Measurements from ENCODE around the gene ADAP1.

The ADAP1 gene

GRCh38 chr7:889391-889790, 65.1 kb downstream of the ADAP1 start:
- no peak for DNase-seq

DNA sequence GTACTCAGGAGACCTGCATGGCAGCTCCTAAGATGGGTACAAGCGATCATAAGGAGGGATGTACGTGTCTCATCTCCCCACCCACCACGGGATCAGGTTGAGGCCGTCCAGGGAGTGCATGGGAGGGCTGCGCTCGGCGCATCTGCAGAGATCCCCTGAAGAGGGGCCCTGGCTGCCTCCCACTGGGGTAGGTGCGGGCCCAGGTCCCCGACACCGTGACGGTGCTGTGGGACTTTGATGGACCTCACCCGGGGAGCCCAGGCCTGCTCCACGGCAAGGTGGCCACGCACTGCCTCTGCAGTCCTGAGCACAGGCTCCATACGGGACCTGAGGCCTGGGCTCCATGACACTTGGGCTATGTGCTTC, 65.5 kb downstream of the ADAP1 start:
- DNase-seq = no peak

DNA sequence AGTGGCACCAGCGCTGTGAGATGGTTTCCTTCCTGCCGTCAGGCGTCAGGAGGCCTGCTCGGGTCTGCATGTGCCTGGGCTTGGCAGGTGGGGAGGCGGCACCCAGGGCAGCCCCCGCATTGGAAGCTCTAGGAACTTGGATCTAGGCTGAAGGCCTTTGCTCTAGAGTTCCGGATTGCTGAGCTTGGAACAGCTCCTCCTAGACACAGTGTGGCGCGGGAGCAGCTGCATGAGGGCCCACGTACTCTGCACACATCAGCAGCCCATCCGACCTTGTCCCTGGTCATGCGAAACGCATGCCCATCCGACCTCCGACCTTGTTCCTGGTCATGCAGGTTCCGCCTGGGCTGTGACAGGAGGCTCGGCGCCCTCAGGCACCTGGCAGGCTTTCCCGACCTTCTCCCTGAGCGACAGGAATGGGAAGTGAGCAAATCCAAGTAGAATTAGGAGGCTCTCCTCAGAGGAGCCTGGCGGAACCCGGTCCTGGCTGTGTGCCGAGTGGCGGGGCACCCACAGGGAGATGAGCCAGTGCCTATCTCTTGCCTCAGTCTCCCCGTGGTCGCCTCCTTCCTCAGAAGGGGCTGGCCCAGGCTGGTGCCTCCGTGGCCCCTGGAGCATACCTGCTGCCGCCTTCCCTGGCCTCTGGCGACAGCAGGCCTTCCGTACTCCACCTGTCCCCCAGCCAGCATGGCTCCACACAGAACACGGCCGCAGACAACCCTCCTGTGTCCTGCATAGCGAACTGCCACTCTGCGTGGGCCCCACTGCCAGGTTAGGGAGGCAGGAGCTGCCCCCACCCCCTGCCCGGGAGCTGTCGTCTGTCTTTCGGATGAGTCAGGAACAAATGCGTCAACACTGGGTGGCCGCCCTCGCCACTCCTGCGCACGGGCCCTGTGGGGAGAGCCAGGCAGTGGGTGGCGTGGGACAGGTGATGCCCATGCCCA, 66.1 kb downstream of the ADAP1 start:
- DNase-seq = no peak

DNA sequence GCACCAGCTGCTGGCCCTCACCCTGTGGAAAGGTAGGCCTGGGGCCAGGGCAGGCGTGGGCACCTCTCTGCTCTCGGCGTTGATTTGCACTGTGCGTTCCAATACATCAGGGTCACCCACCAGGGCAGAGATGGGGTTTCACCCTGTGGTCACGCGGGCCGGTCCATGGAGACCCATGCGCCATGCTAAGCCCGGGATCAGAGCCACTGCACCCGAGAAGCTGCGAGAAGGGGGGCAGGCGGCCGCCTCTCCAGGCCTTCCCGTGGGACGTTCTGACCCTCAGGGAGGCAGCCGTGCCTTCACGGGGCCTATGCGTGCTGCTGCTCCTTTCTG, 67.0 kb downstream of the ADAP1 start:
- no peak for DNase-seq

GRCh38 chr7:886626-887487, 67.6 kb downstream of the ADAP1 start:
- DNase-seq = no peak

DNA sequence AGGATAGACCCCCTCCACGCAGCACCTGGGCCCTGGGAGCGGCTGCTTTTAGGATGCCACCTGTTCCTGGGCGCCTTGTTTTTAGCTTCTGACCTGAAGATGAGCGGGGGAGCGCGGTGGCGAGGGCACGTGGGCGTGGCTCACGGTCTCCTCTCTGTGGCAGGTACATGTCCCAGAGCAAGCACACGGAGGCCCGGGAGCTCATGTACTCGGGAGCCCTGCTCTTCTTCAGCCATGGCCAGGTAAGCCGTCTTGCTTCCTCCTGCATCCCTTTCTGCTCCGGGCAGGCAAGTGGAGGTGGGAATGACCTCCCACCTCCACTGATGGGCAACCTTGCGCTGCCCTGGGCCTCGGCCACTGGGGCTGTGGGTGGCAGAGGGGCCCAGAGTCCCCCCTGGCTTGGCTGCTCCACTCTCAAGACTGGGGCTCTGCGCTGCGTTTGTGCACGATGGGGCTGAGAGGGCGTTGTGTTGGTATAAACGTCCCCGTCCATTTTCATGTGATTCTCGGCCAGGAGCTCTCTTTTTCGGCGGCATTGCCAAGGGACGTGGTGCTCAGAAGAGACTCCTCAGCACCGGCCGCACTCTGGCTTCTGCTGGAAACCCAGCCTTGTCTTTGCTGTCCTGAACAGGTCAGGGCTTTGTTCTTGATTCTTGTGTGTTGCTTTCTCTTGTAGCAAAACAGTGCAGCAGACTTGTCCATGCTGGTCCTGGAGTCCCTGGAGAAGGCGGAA, 68.4 kb downstream of the ADAP1 start:
- DNase-seq = no peak

GRCh38 chr7:885261-885892, 69.1 kb downstream of the ADAP1 start:
- no peak for DNase-seq

- no peak for DNase-seq
Measured at GRCh38 chr7:884191-885003, 70.1 kb downstream of the ADAP1 start.

DNA sequence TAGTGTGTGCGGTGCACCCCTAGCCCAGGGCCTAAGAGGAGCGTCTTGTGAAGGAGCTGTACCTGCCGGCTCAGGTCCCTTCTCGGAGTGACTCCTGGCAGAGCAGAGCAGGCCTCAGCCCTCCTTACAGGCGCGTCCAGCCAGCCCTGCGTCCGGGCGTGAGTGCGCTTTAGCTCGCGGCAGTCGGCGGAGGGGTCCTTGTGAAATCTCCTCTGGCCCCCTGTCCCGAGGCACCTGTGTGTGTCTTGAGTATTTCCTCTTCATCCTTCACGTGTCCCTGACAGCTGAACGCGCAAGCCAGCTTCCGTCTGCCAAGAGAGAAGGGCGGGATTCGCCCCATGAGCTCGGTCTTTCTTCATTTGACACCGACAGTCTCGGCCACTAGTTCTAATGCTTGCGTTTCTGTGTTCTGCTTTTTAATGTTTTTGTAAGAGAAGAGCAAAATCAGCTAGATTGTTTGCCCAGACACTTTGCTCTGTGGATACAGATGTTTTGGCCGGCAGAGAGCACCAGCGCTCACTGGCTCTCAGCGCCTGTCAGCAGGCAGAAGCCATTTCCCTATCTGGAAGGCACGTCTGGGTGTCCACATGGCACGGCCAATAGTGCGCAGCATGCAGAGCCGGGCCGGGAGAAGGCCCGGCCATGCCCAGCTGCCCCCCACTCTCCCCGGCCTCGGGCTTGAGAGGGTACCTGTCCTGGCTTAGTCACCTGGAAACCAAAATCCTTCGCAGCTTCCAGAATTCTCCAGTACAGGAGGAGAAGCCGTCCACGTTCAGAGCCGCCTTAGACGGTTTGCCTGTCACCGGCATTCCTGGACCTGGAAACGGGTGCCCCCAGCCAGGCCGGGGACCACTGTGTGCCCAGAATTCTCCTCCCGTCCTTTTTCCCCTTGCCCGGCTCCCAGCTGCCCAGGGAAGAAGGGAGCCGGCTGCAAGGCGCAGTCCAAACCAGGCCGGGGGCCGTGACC, 71.1 kb downstream of the ADAP1 start:
- DNase-seq = no peak

GRCh38 chr7:882336-883035, 72.0 kb downstream of the ADAP1 start:
- no peak for DNase-seq

DNA sequence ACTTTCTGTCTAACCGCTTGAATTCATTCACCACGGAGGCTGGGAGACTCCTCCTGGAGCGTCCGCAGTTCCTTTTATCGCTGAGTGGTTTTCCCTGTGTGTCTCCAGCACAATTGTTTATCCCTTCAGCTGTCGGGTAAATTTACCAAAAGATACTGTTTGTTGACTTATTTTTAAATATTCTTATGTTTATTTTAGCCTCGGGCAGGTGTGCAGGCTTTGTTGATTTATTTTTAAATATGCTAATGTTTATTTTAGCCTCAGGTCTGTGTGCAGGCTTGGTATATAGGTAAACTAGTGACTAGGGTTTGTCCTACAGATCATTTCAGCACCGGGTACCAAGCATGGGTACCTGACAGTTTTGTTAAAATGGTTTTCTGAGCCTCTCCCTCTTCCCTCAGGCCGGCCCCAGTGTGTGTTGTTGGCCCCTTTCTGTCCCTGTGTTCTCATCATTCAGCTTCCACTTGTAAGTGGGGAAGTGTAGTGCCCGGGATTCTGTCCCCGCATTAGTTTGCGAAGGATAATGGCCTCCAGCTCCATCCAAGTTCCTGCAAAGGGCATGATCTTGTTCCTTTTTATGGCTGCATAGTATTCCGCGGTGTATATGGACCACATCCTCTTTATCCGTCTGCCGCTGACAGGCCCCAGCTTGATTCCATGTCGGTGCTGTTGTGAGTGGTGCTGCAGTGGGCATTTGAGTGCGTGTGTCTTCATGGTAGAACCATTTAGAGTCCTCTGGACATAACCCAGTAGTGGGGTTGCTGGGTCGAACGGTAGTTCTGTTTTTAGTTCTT, 72.8 kb downstream of the ADAP1 start:
- no peak for DNase-seq

- DNase-seq = no peak
Measured at GRCh38 chr7:880450-880849, 74.0 kb downstream of the ADAP1 start.

DNA sequence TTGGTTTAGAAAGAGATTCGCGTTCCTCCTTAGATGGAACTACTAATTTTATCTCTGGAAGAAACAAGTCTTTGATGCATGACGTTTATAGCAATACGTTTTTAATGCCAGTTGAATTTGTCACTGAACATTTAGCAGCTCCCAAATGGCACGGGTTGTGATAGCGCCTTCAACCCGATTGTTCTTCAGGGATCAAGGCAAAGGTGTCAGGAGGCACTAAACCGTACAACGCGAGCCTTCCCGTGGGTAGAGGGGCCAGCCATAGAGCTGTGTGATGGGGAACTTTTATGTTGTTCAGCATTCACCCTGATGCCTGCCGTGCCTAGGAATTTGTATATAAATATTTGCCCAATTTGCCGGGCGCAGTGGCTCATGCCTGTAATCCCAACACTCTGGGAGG, 74.8 kb downstream of the ADAP1 start:
- no peak for DNase-seq

GRCh38 chr7:879093-879492, 75.4 kb downstream of the ADAP1 start:
- DNase-seq = no peak

DNA sequence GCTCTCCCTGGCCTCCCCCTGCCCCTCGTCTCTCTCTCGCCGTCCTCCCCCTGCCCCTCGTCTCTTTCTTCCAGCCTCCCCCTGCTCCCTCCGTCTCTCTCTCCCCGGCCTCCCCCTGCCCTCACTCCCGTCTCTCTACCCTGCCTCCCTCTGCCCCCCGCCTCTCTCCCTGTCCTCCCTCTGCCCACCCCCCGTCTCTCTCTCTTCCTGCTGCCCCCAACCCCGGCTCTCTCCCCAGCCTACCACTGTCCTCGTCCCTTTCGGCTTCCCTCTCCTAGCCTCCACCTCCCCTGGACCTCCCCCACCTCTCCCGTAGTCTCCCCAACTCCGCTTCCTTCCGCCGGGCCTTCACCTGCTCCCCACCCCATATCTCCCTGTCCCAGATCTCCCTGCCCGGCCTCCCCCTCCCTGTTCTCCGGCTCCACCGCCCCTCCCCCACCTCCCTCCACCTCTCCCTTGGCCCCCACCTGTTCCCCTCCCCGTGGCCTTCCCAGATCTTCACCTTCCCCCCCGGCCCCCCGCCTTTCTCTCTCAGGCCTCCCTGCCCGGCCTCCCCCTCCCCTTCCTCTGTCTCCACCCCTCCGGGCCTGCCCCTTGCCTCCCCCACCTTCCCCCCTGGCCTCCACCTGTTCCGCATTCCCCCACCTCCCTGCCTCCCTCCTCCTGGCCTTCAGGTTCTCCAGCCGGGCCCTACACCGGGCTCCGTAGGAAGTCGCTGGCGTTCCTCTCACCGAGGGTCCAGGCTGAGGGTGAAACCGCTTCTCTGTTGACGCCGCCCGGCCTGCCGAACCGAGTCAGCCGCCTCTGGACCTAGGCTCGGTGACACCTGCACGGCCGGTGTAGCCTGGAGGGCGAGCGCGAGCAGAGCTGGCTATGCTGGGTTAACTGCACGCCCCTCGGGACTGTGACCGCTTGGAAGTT, 76.9 kb downstream of the ADAP1 start:
- DNase-seq = no peak

DNA sequence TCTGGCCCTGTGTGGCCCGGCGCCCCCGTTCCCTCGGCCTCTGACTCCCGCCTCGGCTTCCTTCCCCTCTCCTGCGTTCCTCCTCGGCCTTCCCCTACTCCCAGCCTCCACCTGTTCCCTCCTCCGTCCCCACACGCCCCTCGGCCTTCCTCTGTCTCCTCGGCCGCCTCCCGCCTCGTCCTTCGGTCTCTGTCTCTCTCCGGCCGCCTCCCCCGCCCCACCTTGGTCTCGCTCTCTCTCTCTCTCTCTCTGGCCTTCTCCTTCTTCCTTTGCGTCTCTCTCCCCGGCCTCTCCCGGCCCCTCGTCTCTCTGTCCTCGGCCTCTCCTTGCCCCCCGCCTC, 77.5 kb downstream of the ADAP1 start:
- DNase-seq = no peak

DNA sequence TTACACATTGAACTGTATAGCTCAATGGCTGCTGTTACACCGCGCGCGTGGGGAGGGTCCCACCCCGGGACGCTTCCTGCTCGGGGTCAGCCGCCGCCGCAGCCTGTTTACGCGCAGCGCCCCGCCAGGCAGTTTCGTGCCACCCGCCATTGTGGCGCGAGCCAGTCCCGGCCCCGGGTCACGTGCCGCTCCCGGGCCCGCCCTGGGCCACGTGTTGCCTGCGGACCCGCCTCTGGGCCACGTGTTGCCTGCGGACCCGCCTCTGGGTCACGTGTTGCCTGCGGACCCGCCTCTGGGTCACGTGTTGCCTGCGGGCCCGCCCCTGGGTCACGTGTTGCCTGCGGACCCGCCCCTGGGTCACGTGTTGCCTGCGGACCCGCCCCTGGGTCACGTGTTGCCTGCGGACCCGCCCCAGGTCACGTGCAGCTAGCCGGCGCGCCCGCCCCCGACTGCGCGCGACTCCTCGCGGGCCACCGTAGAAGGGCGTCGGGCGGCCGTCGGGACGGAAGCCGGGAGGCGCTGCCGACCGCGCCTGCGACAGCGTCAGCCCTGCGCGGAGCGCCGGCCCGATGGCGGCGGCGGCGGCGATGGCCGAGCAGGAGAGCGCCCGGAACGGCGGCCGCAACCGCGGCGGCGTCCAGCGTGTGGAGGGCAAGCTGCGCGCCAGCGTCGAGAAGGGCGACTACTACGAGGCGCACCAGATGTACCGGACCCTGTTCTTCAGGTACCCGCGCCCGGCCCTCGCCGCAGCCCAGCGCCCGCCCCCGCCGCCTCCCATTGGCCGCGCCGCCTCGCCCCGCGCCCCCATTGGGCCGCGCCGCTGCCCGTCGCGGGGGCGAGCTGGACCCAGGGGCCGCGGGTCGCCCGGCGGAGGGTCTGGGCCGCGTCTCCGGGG, 78.2 kb downstream of the ADAP1 start, which contains the start of gene GET4:
Gene GET4, plus strand, starts transcription at position 478 of the 895 bp plus-strand sequence. Its CDS starts 92 bp downstream, at position 570.
- no peak for DNase-seq

All from NCI-H524 treated with DMSO at 0.1 percent for 48 hours (cell line).